Left lung (tissue), 10 donors: Measurements from ENCODE around the gene CSNK2A1. TPM values are rescaled to one million over a fixed set of nuclear protein-coding genes. Genes with fewer than 3 reads are reported as not detected.

Experiments used
- ATAC-seq: fragments of 200-7000 bp; cut with Tn5 transposase; one replicate; pipeline ENCODE4 v1.9.1; 2020; ENCODE audit warnings: moderate library complexity
- DNase-seq, 4 donors: peaks; one replicate each; pipeline ENCODE4 v3.0.0-alpha.2; 2013 to 2020
- H3K27ac ChIP-seq, 2 donors: fragments of 200-600 bp; sonication (generic) in 1 of 2; one replicate each; pipeline versions ENCODE4 v1.5.0 to v1.8.0; 2020 to 2021
- H3K27me3 ChIP-seq, 2 donors: fragments of 200-600 bp; sonication (generic) in 1 of 2; one replicate each; pipeline versions ENCODE4 v1.5.0 to v1.8.0; 2020 to 2021
- H3K36me3 ChIP-seq, 2 donors: fragments of 200-600 bp; sonication (generic) in 1 of 2; one replicate each; pipeline versions ENCODE4 v1.5.0 to v1.8.0; 2020 to 2021
- H3K4me1 ChIP-seq, 2 donors: fragments of 200-600 bp; one replicate each; pipeline ENCODE4 v1.8.0; 2021
- H3K4me3 ChIP-seq, 2 donors: fragments of 200-600 bp; sonication (generic) in 1 of 2; one replicate each; pipeline versions ENCODE4 v1.5.0 to v1.8.0; 2020 to 2021; ENCODE audit warnings: mild to moderate bottlenecking in 1 of 2
- H3K9me3 ChIP-seq, 2 donors: fragments of 200-600 bp; sonication (generic) in 1 of 2; one replicate each; pipeline versions ENCODE4 v1.5.0 to v1.8.0; 2020 to 2021
- intact Hi-C, 2 donors: fragments of 100-400 bp; cut with DNase I; formaldehyde crosslinking; loops; one replicate each; pipeline versions ENCODE4 v1.11.2 to v1.14.2; 2022
- polyA plus RNA-seq, 6 donors: library from polyadenylated mRNA; unstranded; fragments of 120-200 nt; gene quantifications; one replicate each; pipeline ENCODE4 v1.2.1, GENCODE V29; 2013; ENCODE audit not compliant: insufficient read length in 6 of 6
- total RNA-seq, 2 donors: library from RNA; stranded (reverse); fragmentation: NEBNext Ultra II Directional; extraction: Animal tissue kit (Norgen Biotek cat#: 25700); gene quantifications; one replicate each; pipeline ENCODE4 v1.2.1, GENCODE V29; 2021
- TF ChIP-seq, protein P1 (sequence below), 2 donors: fragments of 200-600 bp; sonication (generic) in 1 of 2; IDR thresholded peaks; one replicate each; pipeline versions ENCODE4 v1.5.0 to v1.8.0; 2021; ENCODE audit warnings: antibody characterized with exemption in 2 of 2
- donor health status: DM: no; HTN: yes; CAD: no.
- donor health status: DM: no; HTN: no; CAD: no.

The CSNK2A1 gene
- total and polyA plus RNA-seq, 8 donors, result 78.5 to 157 (median 133) TPM

DNA sequence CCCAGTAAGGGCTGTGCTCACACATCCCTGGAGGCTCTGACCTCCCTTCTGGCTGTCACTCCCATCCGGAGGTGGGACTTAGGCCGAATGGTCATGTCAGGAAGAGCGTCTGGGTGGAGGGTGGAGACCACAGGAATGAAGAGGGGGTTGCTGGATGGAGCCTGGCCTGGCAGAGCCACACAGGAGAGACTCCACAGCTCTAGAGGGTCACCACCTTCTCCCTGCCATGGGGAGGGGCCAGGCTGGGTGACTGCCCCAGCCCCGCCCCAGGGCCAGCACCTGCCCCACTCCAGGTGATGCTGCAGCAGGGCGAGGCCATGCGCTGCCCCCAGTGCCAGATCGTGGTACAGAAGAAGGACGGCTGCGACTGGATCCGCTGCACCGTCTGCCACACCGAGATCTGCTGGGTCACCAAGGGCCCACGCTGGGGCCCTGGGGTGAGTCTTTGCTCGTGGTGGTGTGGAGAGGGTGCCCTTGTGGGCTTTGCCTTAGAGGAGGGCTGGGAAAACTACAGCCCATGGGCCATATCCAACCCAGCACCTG is 114.9 kb downstream of the CSNK2A1 start:
- no peak for ATAC-seq
- no peaks in the 10 kb centered on the region for H3K4me1 ChIP-seq
- TF ChIP-seq, protein P1, sequence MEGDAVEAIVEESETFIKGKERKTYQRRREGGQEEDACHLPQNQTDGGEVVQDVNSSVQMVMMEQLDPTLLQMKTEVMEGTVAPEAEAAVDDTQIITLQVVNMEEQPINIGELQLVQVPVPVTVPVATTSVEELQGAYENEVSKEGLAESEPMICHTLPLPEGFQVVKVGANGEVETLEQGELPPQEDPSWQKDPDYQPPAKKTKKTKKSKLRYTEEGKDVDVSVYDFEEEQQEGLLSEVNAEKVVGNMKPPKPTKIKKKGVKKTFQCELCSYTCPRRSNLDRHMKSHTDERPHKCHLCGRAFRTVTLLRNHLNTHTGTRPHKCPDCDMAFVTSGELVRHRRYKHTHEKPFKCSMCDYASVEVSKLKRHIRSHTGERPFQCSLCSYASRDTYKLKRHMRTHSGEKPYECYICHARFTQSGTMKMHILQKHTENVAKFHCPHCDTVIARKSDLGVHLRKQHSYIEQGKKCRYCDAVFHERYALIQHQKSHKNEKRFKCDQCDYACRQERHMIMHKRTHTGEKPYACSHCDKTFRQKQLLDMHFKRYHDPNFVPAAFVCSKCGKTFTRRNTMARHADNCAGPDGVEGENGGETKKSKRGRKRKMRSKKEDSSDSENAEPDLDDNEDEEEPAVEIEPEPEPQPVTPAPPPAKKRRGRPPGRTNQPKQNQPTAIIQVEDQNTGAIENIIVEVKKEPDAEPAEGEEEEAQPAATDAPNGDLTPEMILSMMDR (IDR thresholded peaks at IDR 0.05), result no peak
- H3K27me3 ChIP-seq, result no peaks in the 10 kb centered on the region
- H3K9me3 ChIP-seq, result no peaks in the 10 kb centered on the region
- H3K36me3 ChIP-seq, result peaks cover 0 to 89% of the 10 kb centered on the region in 2 donors
- no peak overlapping the region for H3K4me3 ChIP-seq
- intact Hi-C loops, result no loop called here
- DNase-seq, result no peak
- H3K27ac ChIP-seq, result no peak overlapping the region

DNA sequence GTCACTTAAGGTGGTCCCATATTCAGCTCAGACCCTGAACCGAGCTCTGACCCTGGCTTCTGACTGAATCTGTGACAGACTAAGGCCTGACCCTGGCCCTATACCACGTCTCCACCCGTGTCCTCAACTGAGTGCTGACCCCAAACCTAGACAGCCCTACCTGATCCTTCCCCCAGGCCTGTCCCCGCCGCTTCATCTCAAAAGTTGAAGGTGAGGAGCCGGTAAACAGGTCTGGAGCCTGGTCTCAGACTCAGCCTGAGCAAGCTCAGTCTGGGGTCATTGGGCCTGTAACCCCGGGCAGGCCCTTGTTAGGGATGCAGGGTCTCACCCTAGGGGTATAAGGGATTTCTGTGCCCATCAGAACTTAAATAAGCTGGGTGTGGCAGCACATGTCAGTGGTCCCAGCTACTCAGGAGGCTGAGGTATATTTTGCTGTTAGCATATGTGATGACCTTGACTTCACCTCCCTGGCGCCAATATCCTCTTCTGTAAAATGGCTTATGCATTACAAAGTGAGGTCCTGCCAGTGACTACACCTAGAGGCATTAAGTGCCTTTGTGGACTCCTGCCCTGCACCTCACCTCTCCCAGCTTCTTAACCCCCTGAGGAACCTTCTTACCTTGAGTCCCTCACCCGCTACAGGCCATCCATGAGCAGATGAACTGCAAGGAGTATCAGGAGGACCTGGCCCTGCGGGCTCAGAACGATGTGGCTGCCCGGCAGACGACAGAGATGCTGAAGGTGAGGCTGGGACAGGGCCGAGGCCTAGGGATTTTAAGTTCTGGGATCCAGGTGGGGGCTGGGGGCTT is 115.5 kb downstream of the CSNK2A1 start:
- Histone ChIP-seq H3K4me1 (no peaks in the 10 kb centered on the region), H3K27me3 (no peaks in the 10 kb centered on the region), H3K27ac (no peak overlapping the region), H3K4me3 (no peak overlapping the region), H3K9me3 (no peaks in the 10 kb centered on the region), H3K36me3 (peaks cover 0 to 93% of the 10 kb centered on the region in 2 donors)
- TF ChIP-seq, protein P1 (IDR thresholded peaks at IDR 0.05), result no peak
- no peak for DNase-seq
- no peak for ATAC-seq
- intact Hi-C loops, result no loop called here

GRCh38 chr20:427401-427800 is 116.2 kb downstream of the CSNK2A1 start:
- DNase-seq, result no peak
- no peak for ATAC-seq
- no peak overlapping the region for H3K27ac ChIP-seq
- H3K4me1 ChIP-seq, result no peaks in the 10 kb centered on the region
- no peaks in the 10 kb centered on the region for H3K27me3 ChIP-seq
- H3K9me3 ChIP-seq, result no peaks in the 10 kb centered on the region
- no peak overlapping the region for H3K4me3 ChIP-seq
- intact Hi-C loops, result no loop called here
- peaks cover 0 to 93% of the 10 kb centered on the region in 2 donors for H3K36me3 ChIP-seq
- TF ChIP-seq, protein P1 (IDR thresholded peaks at IDR 0.05), result no peak

DNA sequence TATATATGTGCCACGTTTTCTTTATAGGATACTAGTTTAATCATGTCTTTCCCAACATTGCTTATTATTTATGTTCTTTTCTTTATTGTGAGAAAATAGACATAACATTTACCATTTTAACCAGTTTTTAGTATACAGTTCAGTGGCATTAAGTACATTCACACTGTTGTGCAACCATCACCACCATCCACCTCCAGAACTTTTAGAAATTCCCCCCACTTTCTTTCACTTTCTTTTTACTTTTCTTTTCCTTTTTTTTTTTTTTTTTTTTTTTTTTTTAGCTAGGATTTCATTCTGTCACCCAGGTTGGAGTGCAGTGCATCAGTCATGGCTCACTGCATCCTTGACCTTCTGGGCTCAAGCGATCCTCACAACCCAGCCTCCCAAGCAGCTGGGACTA is 117.0 kb downstream of the CSNK2A1 start:
- DNase-seq (no peak), ATAC-seq (no peak)
- Histone ChIP-seq H3K27me3 (no peaks in the 10 kb centered on the region), H3K9me3 (no peaks in the 10 kb centered on the region), H3K4me1 (no peaks in the 10 kb centered on the region), H3K36me3 (peaks cover 0 to 93% of the 10 kb centered on the region in 2 donors), H3K27ac (no peak overlapping the region), H3K4me3 (no peak overlapping the region)
- TF ChIP-seq, protein P1 (IDR thresholded peaks at IDR 0.05), result no peak
- intact Hi-C loops, result no loop called here

Other genes starting within 250 kb of the CSNK2A1 start
- 10 to 100 TPM; 11.5 to 15.3 TPM for gene ZCCHC3, start 246.2 kb downstream of the CSNK2A1 start, total RNA-seq
- gene ZCCHC3, start 246.2 kb downstream of the CSNK2A1 start, polyA plus RNA-seq, result 10 to 100 TPM; 41.1 to 50.5 (median 45.7) TPM
- gene SOX12, start 218.2 kb downstream of the CSNK2A1 start, total RNA-seq, result 10 to 100 TPM; 14.0 to 18.7 TPM
- gene SOX12, start 218.2 kb downstream of the CSNK2A1 start, polyA plus RNA-seq, result 10 to 100 TPM; 23.5 to 39.3 (median 33.3) TPM
- gene NRSN2, start 196.7 kb downstream of the CSNK2A1 start, total RNA-seq, result 10 to 100 TPM; 34.4 to 38.8 TPM
- gene NRSN2, start 196.7 kb downstream of the CSNK2A1 start, polyA plus RNA-seq, result 10 to 100 TPM; 31.9 to 41.5 (median 37.1) TPM
- 10 to 100 TPM; 19.0 to 28.4 TPM for gene TRIB3, start 163.0 kb downstream of the CSNK2A1 start, total RNA-seq
- gene TRIB3, start 163.0 kb downstream of the CSNK2A1 start, polyA plus RNA-seq, result 10 to 100 TPM in 4 of 6 donors, 1 to 10 TPM in 2; 8.7 to 12.0 (median 10.6) TPM
- 10 to 100 TPM; 97.9 to 99.8 TPM for gene RBCK1, start 135.5 kb downstream of the CSNK2A1 start, total RNA-seq
- gene RBCK1, start 135.5 kb downstream of the CSNK2A1 start, polyA plus RNA-seq, result 100 to 1,000 TPM in 2 of 6 donors, 10 to 100 TPM in 4; 89.6 to 104 (median 97.9) TPM
- gene TBC1D20, start 81.3 kb downstream of the CSNK2A1 start, total RNA-seq, result 10 to 100 TPM; 37.5 to 37.7 TPM
- gene TBC1D20, start 81.3 kb downstream of the CSNK2A1 start, polyA plus RNA-seq, result 10 to 100 TPM; 33.4 to 42.6 (median 35.3) TPM
- under 1 TPM; 0.18 to 0.52 TPM for gene TCF15, start 66.5 kb upstream of the CSNK2A1 start, total RNA-seq
- 1 to 10 TPM; 1.1 to 2.4 (median 1.8) TPM for gene TCF15, start 66.5 kb upstream of the CSNK2A1 start, polyA plus RNA-seq
- gene SRXN1, start 109.4 kb upstream of the CSNK2A1 start, total RNA-seq, result 10 to 100 TPM; 24.7 to 40.9 TPM
- gene SRXN1, start 109.4 kb upstream of the CSNK2A1 start, polyA plus RNA-seq, result 1 to 10 TPM; 6.2 to 8.7 (median 7.2) TPM
- gene SCRT2, start 132.0 kb upstream of the CSNK2A1 start, total RNA-seq, result not detected
- gene SCRT2, start 132.0 kb upstream of the CSNK2A1 start, polyA plus RNA-seq, result not detected
- 1 to 10 TPM; 1.6 to 2.7 TPM for gene SLC52A3, start 224.7 kb upstream of the CSNK2A1 start, total RNA-seq
- under 1 TPM; 0.37 to 0.61 (median 0.48) TPM for gene SLC52A3, start 224.7 kb upstream of the CSNK2A1 start, polyA plus RNA-seq